Measurements from ENCODE around the gene MEGF6. TPM values are rescaled to one million over a fixed set of nuclear protein-coding genes. Genes with fewer than 3 reads are reported as not detected.

The MEGF6 gene
- total and polyA plus RNA-seq, 12 donors = 1.8 to 14.1 (median 7.0) TPM

- TF ChIP-seq CTCF (IDR thresholded peaks at IDR 0.05) = no peak
- WGBS, 2 donors = 93 to 94% methylated on average over 14 of the region's 14 CpGs
- H3K4me3 ChIP-seq = no peak overlapping the region
- intact Hi-C loops (cut with DNase I) = no loop called here
- H3K27me3 ChIP-seq = no peaks in the 10 kb centered on the region
- H3K36me3 ChIP-seq = peaks cover 0 to 100% (median 64%) of the 10 kb centered on the region in 9 donors
- no peak overlapping the region for H3K27ac ChIP-seq
- no peak for DNase-seq
- no peaks in the 10 kb centered on the region for H3K9me3 ChIP-seq
- ATAC-seq = no peak
- no peaks in the 10 kb centered on the region for H3K4me1 ChIP-seq
These were observed 24.8 kb upstream of the MEGF6 start for GRCh38 chr1:3636080-3636479.

GRCh38 chr1:3634059-3634800 is 22.9 kb upstream of the MEGF6 start:
- intact Hi-C loops (cut with DNase I) = no loop called here
- Histone ChIP-seq H3K4me3 (no peak overlapping the region), H3K36me3 (peaks cover 0 to 100% (median 72%) of the 10 kb centered on the region in 9 donors), H3K27me3 (no peaks in the 10 kb centered on the region), H3K27ac (no peak overlapping the region), H3K9me3 (no peaks in the 10 kb centered on the region), H3K4me1 (peaks cover 0 to 7% (median 0%) of the 10 kb centered on the region in 9 donors)
- ATAC-seq = no peak
- no peak for DNase-seq
- no peak for TF ChIP-seq CTCF (IDR thresholded peaks at IDR 0.05)
- WGBS, 2 donors = 93 to 95% methylated on average over 22 of the region's 22 CpGs

- no peak overlapping the region for H3K27ac ChIP-seq
- WGBS, 2 donors = 91 to 95% methylated on average over 28 of the region's 28 CpGs
- no peaks in the 10 kb centered on the region for H3K27me3 ChIP-seq
- no peak for ATAC-seq
- no peak for TF ChIP-seq CTCF (IDR thresholded peaks at IDR 0.05)
- peaks cover 0 to 100% (median 79%) of the 10 kb centered on the region in 9 donors for H3K36me3 ChIP-seq
- no peaks in the 10 kb centered on the region for H3K9me3 ChIP-seq
- peaks cover 0 to 7% (median 0%) of the 10 kb centered on the region in 9 donors for H3K4me1 ChIP-seq
- H3K4me3 ChIP-seq = no peak overlapping the region
- DNase-seq = no peak
- intact Hi-C loops (cut with DNase I) = no loop called here
These were observed 22.2 kb upstream of the MEGF6 start for GRCh38 chr1:3633344-3634058.

GRCh38 chr1:3632716-3633343 is 21.5 kb upstream of the MEGF6 start:
- WGBS, 2 donors = 94 to 95% methylated on average over 26 of the region's 26 CpGs
- intact Hi-C loops (cut with DNase I) = no loop called here
- Histone ChIP-seq H3K27ac (no peak overlapping the region), H3K27me3 (no peaks in the 10 kb centered on the region), H3K36me3 (peaks cover 0 to 100% (median 86%) of the 10 kb centered on the region in 9 donors), H3K4me1 (peaks cover 0 to 7% (median 0%) of the 10 kb centered on the region in 9 donors), H3K9me3 (no peaks in the 10 kb centered on the region), H3K4me3 (no peak overlapping the region)
- ATAC-seq = no peak
- TF ChIP-seq CTCF (IDR thresholded peaks at IDR 0.05) = no peak
- DNase-seq = no peak
